IMR-90 (cell line): ENCODE measurements around the gene CHAF1B. TPM values are rescaled to one million over a fixed set of nuclear protein-coding genes. Genes with fewer than 3 reads are reported as not detected.

Source experiments
- ATAC-seq: fragments of 200-7000 bp; cut with Tn5 transposase; 2 replicates; pipeline ENCODE4 v1.9.1; 2020; ENCODE audit warnings: low read depth, mild to moderate bottlenecking, moderate library complexity
- BruUV-seq: library from RNA; stranded (reverse); fragments of 400-500 nt; replicated peaks from 2 replicates; lab custom pipeline; 2021; lab: Mats Ljungman, UMichigan
- CTCF ChIA-PET: fragments of 300-600 bp; formaldehyde crosslinking; extraction: SDS; loops from one replicate; lab custom pipeline; 2021; ENCODE audit warnings: antibody characterized with exemption; lab: Yijun Ruan, JAX
- POLR2A ChIA-PET: fragments of 300-600 bp; sonication (Branson Sonifier 250); formaldehyde crosslinking; loops from one replicate; lab custom pipeline; 2022; ENCODE audit warnings: antibody characterized with exemption; ENCODE audit not compliant: unreplicated experiment; lab: Charles Lee
- DNase-seq: peaks from one replicate; pipeline ENCODE4 v3.0.0; 2013
- H2AFZ ChIP-seq: replicated peaks from 2 replicates; pipeline ENCODE3; 2013; ENCODE audit warnings: low read length, mild to moderate bottlenecking; ENCODE audit not compliant: poor library complexity
- H2AK5ac ChIP-seq: 2 replicates; pipeline ENCODE4 v1.6.1; 2013; ENCODE audit warnings: low read depth, low read length, inconsistent platforms
- H2AK9ac ChIP-seq: replicated peaks from 2 replicates; pipeline ENCODE3; 2013; ENCODE audit warnings: mild to moderate bottlenecking, low read depth, low read length, moderate library complexity; ENCODE audit not compliant: poor library complexity
- H2BK120ac ChIP-seq: 2 replicates; pipeline ENCODE4 v1.6.1; 2013; ENCODE audit warnings: low read depth, low read length, inconsistent platforms
- H2BK15ac ChIP-seq: 3 replicates; pipeline ENCODE4 v1.6.1; 2013; ENCODE audit warnings: low read depth, low read length, inconsistent platforms
- H2BK20ac ChIP-seq: 2 replicates; pipeline ENCODE4 v1.6.1; 2013; ENCODE audit warnings: low read depth, mild to moderate bottlenecking, inconsistent platforms, low read length, moderate library complexity
- H2BK5ac ChIP-seq: 2 replicates; pipeline ENCODE4 v1.6.1; 2013; ENCODE audit warnings: mild to moderate bottlenecking, low read depth, low read length, inconsistent platforms; ENCODE audit not compliant: poor library complexity, severe bottlenecking
- H3K14ac ChIP-seq: replicated peaks from 2 replicates; pipeline ENCODE4 v1.6.1; 2013; ENCODE audit warnings: low read depth, low read length, inconsistent platforms
- H3K18ac ChIP-seq: 2 replicates; pipeline ENCODE4 v1.6.1; 2013; ENCODE audit warnings: low read depth, low read length, control low read depth
- H3K23ac ChIP-seq: 2 replicates; pipeline ENCODE4 v1.6.1; 2013; ENCODE audit warnings: low read depth, low read length, inconsistent platforms
- H3K27ac ChIP-seq: 2 replicates; pipeline ENCODE4 v1.5.1; 2013; ENCODE audit warnings: mild to moderate bottlenecking, control low read depth, low read length; ENCODE audit not compliant: insufficient read depth
- H3K27me3 ChIP-seq: 2 replicates; pipeline ENCODE4 v1.6.1; 2013; ENCODE audit warnings: low read length; ENCODE audit not compliant: control insufficient read depth, insufficient read depth
- H3K36me3 ChIP-seq: 2 replicates; pipeline ENCODE4 v1.6.1; 2013; ENCODE audit warnings: low read length, mixed read lengths; ENCODE audit not compliant: control insufficient read depth, insufficient read depth
- H3K4ac ChIP-seq: 2 replicates; pipeline ENCODE4 v1.6.1; 2013; ENCODE audit warnings: low read depth, low read length, inconsistent platforms
- H3K4me1 ChIP-seq: 2 replicates; pipeline ENCODE4 v1.6.1; 2013; ENCODE audit warnings: low read length, mixed read lengths; ENCODE audit not compliant: control insufficient read depth, insufficient read depth
- H3K4me2 ChIP-seq: 2 replicates; pipeline ENCODE4 v1.6.1; 2013; ENCODE audit warnings: low read depth, mild to moderate bottlenecking, control low read depth, low read length, moderate library complexity
- H3K4me3 ChIP-seq: 2 replicates; pipeline ENCODE4 v1.5.1; 2013; ENCODE audit warnings: low read depth, mild to moderate bottlenecking, control low read depth, low read length, moderate library complexity; ENCODE audit not compliant: insufficient read depth
- H3K56ac ChIP-seq: 2 replicates; pipeline ENCODE4 v1.6.1; 2013; ENCODE audit warnings: low read length, inconsistent platforms; ENCODE audit not compliant: insufficient read depth; ENCODE audit errors: extremely low read depth
- H3K79me1 ChIP-seq, 2 experiments: 2 replicates each; pipeline ENCODE4 v1.6.1; 2013; ENCODE audit warnings: low read length in 2 of 2, inconsistent platforms in 1 of 2, low read depth in 1 of 2
- H3K9ac ChIP-seq: 2 replicates; pipeline ENCODE4 v1.6.1; 2013; ENCODE audit warnings: low read depth, low read length, control low read depth
- H3K9me1 ChIP-seq: 2 replicates; pipeline ENCODE4 v1.6.1; 2013; ENCODE audit warnings: low read length, inconsistent platforms; ENCODE audit not compliant: insufficient read depth
- H3K9me3 ChIP-seq: 2 replicates; pipeline ENCODE4 v1.6.1; 2013; ENCODE audit warnings: low read length; ENCODE audit not compliant: control insufficient read depth, insufficient read depth
- H4K20me1 ChIP-seq: 2 replicates; pipeline ENCODE4 v1.6.1; 2013; ENCODE audit warnings: low read length, inconsistent platforms; ENCODE audit not compliant: insufficient read depth
- H4K5ac ChIP-seq: 2 replicates; pipeline ENCODE4 v1.6.1; 2013; ENCODE audit warnings: mild to moderate bottlenecking, low read depth, low read length, control low read depth
- H4K8ac ChIP-seq, 2 experiments: 2 replicates each; pipeline ENCODE4 v1.6.1; 2013; ENCODE audit warnings: low read depth in 2 of 2, low read length in 2 of 2, control low read depth in 1 of 2, inconsistent platforms in 1 of 2
- H4K91ac ChIP-seq: 2 replicates; pipeline ENCODE4 v1.6.1; 2013; ENCODE audit warnings: low read depth, low read length, inconsistent platforms; ENCODE audit not compliant: insufficient read depth
- BHLHE40 ChIP-seq: fragments of 150-350 bp; IDR thresholded peaks from 2 replicates; pipeline ENCODE4 v1.6.1; 2016; ENCODE audit warnings: mild to moderate bottlenecking, low read depth, low read length
- CEBPB ChIP-seq: IDR thresholded peaks from 2 replicates; pipeline ENCODE4 v1.6.1; 2012; ENCODE audit warnings: low read depth, low read length, improper control_type of control experiment
- CHD1 ChIP-seq: IDR thresholded peaks from 2 replicates; pipeline ENCODE4 v1.6.1; 2012; ENCODE audit warnings: low read depth, low read length, improper control_type of control experiment
- CTCF ChIP-seq: conservative IDR thresholded peaks from 2 replicates; pipeline ENCODE4 v1.5.1; 2012; ENCODE audit warnings: mild to moderate bottlenecking, low read depth, low read length, improper control_type of control experiment
- FOS ChIP-seq: fragments of 150-350 bp; IDR thresholded peaks from 2 replicates; pipeline ENCODE4 v1.6.1; 2016; ENCODE audit warnings: low read depth, low read length
- MAFK ChIP-seq: IDR thresholded peaks from 2 replicates; pipeline ENCODE4 v1.6.1; 2012; ENCODE audit warnings: low read depth, low read length, improper control_type of control experiment
- MAZ ChIP-seq: IDR thresholded peaks from 2 replicates; pipeline ENCODE4 v1.6.1; 2012; ENCODE audit warnings: low read depth, mild to moderate bottlenecking, low read length, improper control_type of control experiment, moderate library complexity, borderline replicate concordance
- NFE2L2 ChIP-seq: fragments of 150-350 bp; IDR thresholded peaks from 2 replicates; pipeline ENCODE4 v1.6.1; 2016; ENCODE audit warnings: low read depth, mild to moderate bottlenecking, low read length
- POLR2A ChIP-seq: IDR thresholded peaks from 2 replicates; pipeline ENCODE4 v1.6.1; 2012; ENCODE audit warnings: mild to moderate bottlenecking, low read depth, low read length
- RCOR1 ChIP-seq: IDR thresholded peaks from 2 replicates; pipeline ENCODE4 v1.6.1; 2012; ENCODE audit warnings: mild to moderate bottlenecking, low read length, improper control_type of control experiment; ENCODE audit not compliant: insufficient replicate concordance
- RFX5 ChIP-seq: IDR thresholded peaks from 2 replicates; pipeline ENCODE4 v1.8.0; 2012; ENCODE audit warnings: low read depth, mild to moderate bottlenecking, low read length, moderate library complexity
- WGBS, 2 experiments: methylation state at CpG; one replicate each; pipeline versions ENCODE4 v1.1.5 to v1.1.7; 2013; ENCODE audit warnings: missing lambda C conversion rate in 2 of 2; ENCODE audit not compliant: insufficient read length in 1 of 2; ENCODE audit errors: extremely low coverage in 2 of 2; 5-methylcytosine and 5-hydroxymethylcytosine counted together
- dilution Hi-C: fragments of 300-500 bp; cut with HindIII; formaldehyde crosslinking; loops from one replicate; pipeline ENCODE4 v1.14.3; 2018; ENCODE audit warnings: low sequenced_read_pairs; ENCODE audit not compliant: unreplicated experiment
- in situ Hi-C: fragments of 300-500 bp; cut with MboI; formaldehyde crosslinking; loops from 3 replicates; pipeline ENCODE4 v1.14.3; 2019; ENCODE audit warnings: low sequenced_read_pairs, inconsistent platforms, mixed read lengths
- intact Hi-C: fragments of 100-400 bp; cut with micrococcal nuclease; formaldehyde crosslinking; loops from 2 replicates; pipeline ENCODE4 v1.10.0; 2022
- polyA plus RNA-seq, 3 experiments: library from polyadenylated mRNA; depleted of rRNA; stranded (reverse); fragments of >200 nt; gene quantifications; 2 replicates each; pipeline ENCODE4 v1.2.3, GENCODE V29; 2012; ENCODE audit warnings: low replicate concordance in 1 of 3
- total RNA-seq: library from RNA; depleted of rRNA; stranded (reverse); fragments of >200 nt; gene quantifications from 2 replicates; pipeline ENCODE4 v1.2.3, GENCODE V29; 2012
- TF ChIP-seq, protein P1 (sequence below): fragments of 150-350 bp; IDR thresholded peaks from 2 replicates; pipeline ENCODE4 v1.6.1; 2016; ENCODE audit warnings: low read depth, mild to moderate bottlenecking, low read length, moderate library complexity, borderline replicate concordance

CHAF1B gene
- total and polyA plus RNA-seq, 2 of the 4 experiments (the other 2 are of a cell fraction) = 4.5 to 6.4 TPM

DNA sequence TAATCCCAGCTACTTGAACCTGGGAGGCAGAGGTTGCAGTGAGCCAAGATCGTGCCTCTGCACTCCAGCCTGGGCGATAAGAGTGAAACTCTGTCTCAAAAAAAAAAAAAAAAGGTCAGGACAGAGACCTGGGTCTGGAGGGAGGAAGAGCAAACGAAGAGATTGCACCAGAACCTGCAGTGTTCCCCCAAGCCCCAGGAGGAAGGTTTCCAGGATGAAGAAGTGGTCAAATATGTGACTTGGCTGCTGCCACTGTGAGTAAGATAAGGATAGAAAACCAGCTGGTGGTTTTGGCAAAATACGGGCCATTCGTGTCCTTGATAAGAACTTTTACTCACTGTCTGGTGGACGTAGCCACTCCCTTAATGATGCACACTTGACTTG, 52.5 kb downstream of the CHAF1B start:
- H3K27me3 ChIP-seq = no peaks in the 10 kb centered on the region
- no peak overlapping the region for H3K23ac ChIP-seq
- no peak overlapping the region for H3K4me2 ChIP-seq
- H2BK15ac ChIP-seq = no peak overlapping the region
- no peaks in the 10 kb centered on the region; the same call in 1 of the 2 replicates for H3K9me1 ChIP-seq
- WGBS, 2 experiments = 39% methylated on average over 2 of the region's 6 CpGs; no CpG with 5 or more reads in 1 of the 2 experiments
- H3K4me1 ChIP-seq = peaks cover 2% of the 10 kb centered on the region; the same call in 1 of the 2 replicates
- no peak overlapping the region for H2BK20ac ChIP-seq
- H2AK9ac ChIP-seq = no peak overlapping the region
- no peak overlapping the region for H2AFZ ChIP-seq
- no peaks in the 10 kb centered on the region for H4K20me1 ChIP-seq
- no peak overlapping the region for H2AK5ac ChIP-seq
- ChIA-PET POLR2A (no interaction called here), CTCF (interaction anchor here (0.6 kb wide), 1 partner anchor 166 kb away, joined by 4 read pairs; no protein-coding TSS in a partner anchor)
- H2BK120ac ChIP-seq = no peak overlapping the region
- H3K79me1 ChIP-seq = no peaks in the 10 kb centered on the region
- H4K8ac ChIP-seq = no peak overlapping the region
- DNase-seq = peak; percentile 97
- H3K18ac ChIP-seq = no peak overlapping the region
- dilution Hi-C loops = no loop called here
- in situ Hi-C loops = no loop called here
- intact Hi-C loops = no loop called here
- H3K27ac ChIP-seq = no peak overlapping the region
- no peaks in the 10 kb centered on the region for H3K9me3 ChIP-seq
- BruUV-seq = no TSS peak
- TF ChIP-seq CTCF (no peak), MAFK (no peak), RCOR1 (peak; percentile 65), CHD1 (no peak), MAZ (0 out of 2 replicates have a peak, but pooled peaks have one; percentile 30), CEBPB (peak; percentile 86), BHLHE40 (no peak), POLR2A (no peak), NFE2L2 (no peak), RFX5 (no peak), FOS (peak; percentile 69)
- TF ChIP-seq, protein P1, sequence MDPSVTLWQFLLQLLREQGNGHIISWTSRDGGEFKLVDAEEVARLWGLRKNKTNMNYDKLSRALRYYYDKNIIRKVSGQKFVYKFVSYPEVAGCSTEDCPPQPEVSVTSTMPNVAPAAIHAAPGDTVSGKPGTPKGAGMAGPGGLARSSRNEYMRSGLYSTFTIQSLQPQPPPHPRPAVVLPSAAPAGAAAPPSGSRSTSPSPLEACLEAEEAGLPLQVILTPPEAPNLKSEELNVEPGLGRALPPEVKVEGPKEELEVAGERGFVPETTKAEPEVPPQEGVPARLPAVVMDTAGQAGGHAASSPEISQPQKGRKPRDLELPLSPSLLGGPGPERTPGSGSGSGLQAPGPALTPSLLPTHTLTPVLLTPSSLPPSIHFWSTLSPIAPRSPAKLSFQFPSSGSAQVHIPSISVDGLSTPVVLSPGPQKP = no peak
- no peak overlapping the region for H3K4me3 ChIP-seq
- H4K91ac ChIP-seq = no peak overlapping the region
- no peak overlapping the region for H3K14ac ChIP-seq
- H4K5ac ChIP-seq = no peak overlapping the region
- no peak overlapping the region for H2BK5ac ChIP-seq
- no peak overlapping the region for H3K9ac ChIP-seq
- H3K56ac ChIP-seq = no peak overlapping the region
- peak; percentile 94 for ATAC-seq
- H3K36me3 ChIP-seq = no peaks in the 10 kb centered on the region
- no peak overlapping the region for H3K4ac ChIP-seq
